HepG2 (cell line): ENCODE measurements around the gene KRTDAP. TPM values are rescaled to one million over a fixed set of nuclear protein-coding genes. Genes with fewer than 3 reads are reported as not detected.

Source experiments
- BRCA1 ChIP-seq: sonication (generic); formaldehyde crosslinking; IDR thresholded peaks from 2 replicates; pipeline ENCODE4 v1.4.0; 2020; ENCODE audit warnings: missing genetic modification reagents
- ELF3 ChIP-seq: IDR thresholded peaks from 2 replicates; pipeline ENCODE4 v1.6.1; 2016; ENCODE audit warnings: missing genetic modification reagents, missing compliant biosample characterization
- GATAD1 ChIP-seq: IDR thresholded peaks from 2 replicates; pipeline ENCODE4 v1.6.1; 2016; ENCODE audit warnings: missing genetic modification reagents, missing compliant biosample characterization
- GATAD2A ChIP-seq: IDR thresholded peaks from 2 replicates; pipeline ENCODE4 v1.6.1; 2016
- HNF4A ChIP-seq: sonication (generic); formaldehyde crosslinking; IDR thresholded peaks from 2 replicates; pipeline ENCODE4 v1.4.0; 2020; ENCODE audit warnings: missing genetic modification reagents
- NFKBIZ ChIP-seq: IDR thresholded peaks from 2 replicates; pipeline ENCODE4 v1.6.1; 2018; ENCODE audit warnings: missing genetic modification reagents, missing compliant biosample characterization
- NFRKB ChIP-seq: fragments of 450-650 bp; IDR thresholded peaks from 2 replicates; pipeline ENCODE4 v1.6.1; 2017
- NR2C2 ChIP-seq: sonication (generic); formaldehyde crosslinking; IDR thresholded peaks from 2 replicates; pipeline ENCODE4 v1.4.0; 2020; ENCODE audit warnings: missing genetic modification reagents, mild to moderate bottlenecking, moderate library complexity, borderline replicate concordance
- PITX1 ChIP-seq: sonication (generic); formaldehyde crosslinking; IDR thresholded peaks from 2 replicates; pipeline ENCODE4 v1.5.1; 2020; ENCODE audit warnings: mild to moderate bottlenecking, missing genetic modification reagents
- SOX5 ChIP-seq: IDR thresholded peaks from 2 replicates; pipeline ENCODE4 v1.6.1; 2016; ENCODE audit warnings: borderline replicate concordance
- SP1 ChIP-seq, 2 experiments: fragments of 450-650 bp in 1 of 2; sonication (generic) in 1 of 2; formaldehyde crosslinking in 1 of 2; IDR thresholded peaks; 2 replicates each; pipeline versions ENCODE4 v1.4.0 to v1.6.1; 2016 to 2020; ENCODE audit warnings: missing genetic modification reagents in 1 of 2
- TCF7L2 ChIP-seq: IDR thresholded peaks from 2 replicates; pipeline ENCODE4 v1.6.1; 2011; ENCODE audit warnings: mild to moderate bottlenecking, low read depth, low read length, moderate library complexity
- ZMYM3 ChIP-seq: sonication (generic); formaldehyde crosslinking; IDR thresholded peaks from 2 replicates; pipeline ENCODE4 v1.5.1; 2020; ENCODE audit warnings: mild to moderate bottlenecking, missing genetic modification reagents
- ZNF136 ChIP-seq: sonication (generic); formaldehyde crosslinking; IDR thresholded peaks from 2 replicates; pipeline ENCODE4 v1.8.1; 2022; ENCODE audit warnings: low read depth, mild to moderate bottlenecking, moderate library complexity, missing genetic modification reagents
- ZNF563 ChIP-seq: sonication (generic); formaldehyde crosslinking; IDR thresholded peaks from 2 replicates; pipeline ENCODE4 v1.8.0; 2022; ENCODE audit warnings: mild to moderate bottlenecking, moderate library complexity, missing genetic modification reagents
- ZNF629 ChIP-seq: sonication (generic); formaldehyde crosslinking; conservative IDR thresholded peaks from 2 replicates; pipeline ENCODE4 v1.5.0; 2020; ENCODE audit warnings: missing genetic modification reagents
- polyA plus RNA-seq, 8 experiments: library from polyadenylated mRNA; depleted of rRNA in 3 of 8; stranded (reverse) in 7 of 8; unstranded in 1 of 8; fragments of >200 nt; fragmentation: Illumina TruSeq in 4 of 8; extraction: Trizol in 4 of 8; gene quantifications; 2 replicates each; pipeline versions ENCODE4 v1.2.1 to v1.2.3, GENCODE V29; 2011 to 2016; ENCODE audit warnings: low read depth in 4 of 8, missing spikeins in 1 of 8, mixed read lengths in 1 of 8; ENCODE audit not compliant: insufficient read depth in 1 of 8
- total RNA-seq, 5 experiments: library from RNA; depleted of rRNA; stranded (reverse); fragments of >200 nt; fragmentation: Illumina TruSeq; extraction: Trizol; gene quantifications; 2 replicates each; pipeline ENCODE4 v1.2.3, GENCODE V29; 2016; ENCODE audit warnings: low read depth in 1 of 5
- TF ChIP-seq, protein P1 (sequence below): sonication (generic); formaldehyde crosslinking; IDR thresholded peaks from 2 replicates; pipeline ENCODE4 v1.4.0; 2020; ENCODE audit warnings: missing genetic modification reagents
- TF ChIP-seq, protein P2 (sequence below): sonication (generic); formaldehyde crosslinking; conservative IDR thresholded peaks from 2 replicates; pipeline ENCODE4 v1.8.0; 2022; ENCODE audit warnings: low read depth, missing genetic modification reagents
- TF ChIP-seq, protein P3 (sequence below): sonication (generic); formaldehyde crosslinking; IDR thresholded peaks from 2 replicates; pipeline ENCODE4 v1.8.1; 2022; ENCODE audit warnings: mild to moderate bottlenecking, missing genetic modification reagents
- TF ChIP-seq, protein P4 (sequence below): fragments of 450-650 bp; IDR thresholded peaks from 2 replicates; pipeline ENCODE4 v1.6.1; 2017; ENCODE audit warnings: mild to moderate bottlenecking

Gene KRTDAP
- total and polyA plus RNA-seq, 2 of the 13 experiments (the other 11 are each of a cell fraction or from before 2014, with no cell fraction given): 0.86 to 1.5 TPM

DNA sequence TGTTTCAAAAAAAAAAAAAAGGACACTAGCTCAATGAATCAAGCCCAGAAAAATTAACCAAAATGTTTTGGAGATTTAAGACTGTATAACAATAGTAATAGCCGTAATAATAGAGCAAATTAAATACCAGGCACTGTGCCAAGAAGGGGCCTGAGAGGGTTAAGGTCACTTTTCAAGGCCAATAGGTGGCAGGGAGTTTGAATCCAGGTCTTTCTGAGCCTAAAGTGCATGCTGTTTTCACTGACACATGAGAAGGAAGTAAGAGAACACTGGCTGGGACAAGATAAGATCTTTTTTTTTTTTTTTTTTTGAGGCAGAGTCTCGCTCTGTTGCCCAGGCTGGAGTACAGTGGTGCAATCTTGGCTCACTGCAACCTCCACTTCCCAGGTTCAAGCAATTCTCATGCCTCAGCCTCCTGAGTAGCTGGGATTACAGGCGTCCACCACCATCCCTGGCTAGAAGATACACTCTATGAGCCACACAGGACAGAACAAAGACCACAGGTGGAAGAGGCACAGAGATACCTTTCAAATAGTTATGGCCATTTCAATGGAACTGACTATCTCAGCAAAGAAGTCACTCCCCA, 34.6 kb downstream of the KRTDAP start (continued):
- TF ChIP-seq ELF3 (CRISPR knock-in tag) (peak; percentile 54), SP1 (IDR thresholded peaks at IDR 0.05) (no peak), SP1 (CRISPR knock-in tag; IDR thresholded peaks at IDR 0.05) (no peak), GATAD2A (CRISPR knock-in tag) (peak; percentile 26; the same call in 1 of the 2 replicates), ZNF629 (no peak), TCF7L2 (no peak), ZNF563 (CRISPR knock-in tag) (no peak), PITX1 (CRISPR knock-in tag) (no peak), NFRKB (no peak), SOX5 (peak; percentile 48; the same call in 1 of the 2 replicates), BRCA1 (no peak), ZMYM3 (CRISPR knock-in tag) (peak; percentile 82), NR2C2 (no peak), ZNF136 (CRISPR knock-in tag) (no peak), HNF4A (CRISPR knock-in tag) (peak; percentile 62), NFKBIZ (CRISPR knock-in tag) (no peak), GATAD1 (CRISPR knock-in tag) (no peak)
- TF ChIP-seq, protein P1, sequence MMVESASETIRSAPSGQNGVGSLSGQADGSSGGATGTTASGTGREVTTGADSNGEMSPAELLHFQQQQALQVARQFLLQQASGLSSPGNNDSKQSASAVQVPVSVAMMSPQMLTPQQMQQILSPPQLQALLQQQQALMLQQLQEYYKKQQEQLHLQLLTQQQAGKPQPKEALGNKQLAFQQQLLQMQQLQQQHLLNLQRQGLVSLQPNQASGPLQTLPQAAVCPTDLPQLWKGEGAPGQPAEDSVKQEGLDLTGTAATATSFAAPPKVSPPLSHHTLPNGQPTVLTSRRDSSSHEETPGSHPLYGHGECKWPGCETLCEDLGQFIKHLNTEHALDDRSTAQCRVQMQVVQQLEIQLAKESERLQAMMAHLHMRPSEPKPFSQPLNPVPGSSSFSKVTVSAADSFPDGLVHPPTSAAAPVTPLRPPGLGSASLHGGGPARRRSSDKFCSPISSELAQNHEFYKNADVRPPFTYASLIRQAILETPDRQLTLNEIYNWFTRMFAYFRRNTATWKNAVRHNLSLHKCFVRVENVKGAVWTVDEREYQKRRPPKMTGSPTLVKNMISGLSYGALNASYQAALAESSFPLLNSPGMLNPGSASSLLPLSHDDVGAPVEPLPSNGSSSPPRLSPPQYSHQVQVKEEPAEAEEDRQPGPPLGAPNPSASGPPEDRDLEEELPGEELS (CRISPR knock-in tag): no peak
- TF ChIP-seq, protein P2, sequence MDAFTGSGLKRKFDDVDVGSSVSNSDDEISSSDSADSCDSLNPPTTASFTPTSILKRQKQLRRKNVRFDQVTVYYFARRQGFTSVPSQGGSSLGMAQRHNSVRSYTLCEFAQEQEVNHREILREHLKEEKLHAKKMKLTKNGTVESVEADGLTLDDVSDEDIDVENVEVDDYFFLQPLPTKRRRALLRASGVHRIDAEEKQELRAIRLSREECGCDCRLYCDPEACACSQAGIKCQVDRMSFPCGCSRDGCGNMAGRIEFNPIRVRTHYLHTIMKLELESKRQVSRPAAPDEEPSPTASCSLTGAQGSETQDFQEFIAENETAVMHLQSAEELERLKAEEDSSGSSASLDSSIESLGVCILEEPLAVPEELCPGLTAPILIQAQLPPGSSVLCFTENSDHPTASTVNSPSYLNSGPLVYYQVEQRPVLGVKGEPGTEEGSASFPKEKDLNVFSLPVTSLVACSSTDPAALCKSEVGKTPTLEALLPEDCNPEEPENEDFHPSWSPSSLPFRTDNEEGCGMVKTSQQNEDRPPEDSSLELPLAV (CRISPR knock-in tag): no peak
- TF ChIP-seq, protein P3, sequence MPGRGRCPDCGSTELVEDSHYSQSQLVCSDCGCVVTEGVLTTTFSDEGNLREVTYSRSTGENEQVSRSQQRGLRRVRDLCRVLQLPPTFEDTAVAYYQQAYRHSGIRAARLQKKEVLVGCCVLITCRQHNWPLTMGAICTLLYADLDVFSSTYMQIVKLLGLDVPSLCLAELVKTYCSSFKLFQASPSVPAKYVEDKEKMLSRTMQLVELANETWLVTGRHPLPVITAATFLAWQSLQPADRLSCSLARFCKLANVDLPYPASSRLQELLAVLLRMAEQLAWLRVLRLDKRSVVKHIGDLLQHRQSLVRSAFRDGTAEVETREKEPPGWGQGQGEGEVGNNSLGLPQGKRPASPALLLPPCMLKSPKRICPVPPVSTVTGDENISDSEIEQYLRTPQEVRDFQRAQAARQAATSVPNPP (CRISPR knock-in tag): no peak
- TF ChIP-seq, protein P4, sequence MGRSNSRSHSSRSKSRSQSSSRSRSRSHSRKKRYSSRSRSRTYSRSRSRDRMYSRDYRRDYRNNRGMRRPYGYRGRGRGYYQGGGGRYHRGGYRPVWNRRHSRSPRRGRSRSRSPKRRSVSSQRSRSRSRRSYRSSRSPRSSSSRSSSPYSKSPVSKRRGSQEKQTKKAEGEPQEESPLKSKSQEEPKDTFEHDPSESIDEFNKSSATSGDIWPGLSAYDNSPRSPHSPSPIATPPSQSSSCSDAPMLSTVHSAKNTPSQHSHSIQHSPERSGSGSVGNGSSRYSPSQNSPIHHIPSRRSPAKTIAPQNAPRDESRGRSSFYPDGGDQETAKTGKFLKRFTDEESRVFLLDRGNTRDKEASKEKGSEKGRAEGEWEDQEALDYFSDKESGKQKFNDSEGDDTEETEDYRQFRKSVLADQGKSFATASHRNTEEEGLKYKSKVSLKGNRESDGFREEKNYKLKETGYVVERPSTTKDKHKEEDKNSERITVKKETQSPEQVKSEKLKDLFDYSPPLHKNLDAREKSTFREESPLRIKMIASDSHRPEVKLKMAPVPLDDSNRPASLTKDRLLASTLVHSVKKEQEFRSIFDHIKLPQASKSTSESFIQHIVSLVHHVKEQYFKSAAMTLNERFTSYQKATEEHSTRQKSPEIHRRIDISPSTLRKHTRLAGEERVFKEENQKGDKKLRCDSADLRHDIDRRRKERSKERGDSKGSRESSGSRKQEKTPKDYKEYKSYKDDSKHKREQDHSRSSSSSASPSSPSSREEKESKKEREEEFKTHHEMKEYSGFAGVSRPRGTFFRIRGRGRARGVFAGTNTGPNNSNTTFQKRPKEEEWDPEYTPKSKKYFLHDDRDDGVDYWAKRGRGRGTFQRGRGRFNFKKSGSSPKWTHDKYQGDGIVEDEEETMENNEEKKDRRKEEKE: no peak
